ENCODE data around the gene CDH6. TPM values are rescaled to one million over a fixed set of nuclear protein-coding genes. Genes with fewer than 3 reads are reported as not detected.

The CDH6 gene
- total RNA-seq, 2 donors from 2014 or later = not detected

DNA sequence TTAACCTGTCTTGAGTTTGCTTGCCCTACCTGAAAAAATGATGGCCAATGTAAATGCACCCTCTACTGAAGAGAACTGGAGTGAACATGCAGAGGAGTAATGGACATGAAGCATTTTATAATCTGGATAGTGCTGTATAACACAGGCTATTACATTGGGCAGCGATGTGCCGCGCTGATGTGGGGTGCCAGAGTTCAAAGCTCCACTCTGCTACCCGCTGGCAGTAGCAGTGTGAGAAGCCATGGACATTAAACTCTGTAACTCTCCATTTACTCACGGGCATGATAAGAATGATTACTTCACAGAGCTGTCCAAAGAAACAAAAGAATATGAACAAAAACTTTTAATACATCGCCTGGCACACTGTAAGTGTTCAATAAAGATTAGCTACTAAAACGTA lies 7.5 kb upstream of the CDH6 start:
- peaks cover 0 to 4% of the 10 kb centered on the region in 2 donors for H3K27me3 Mint-ChIP-seq
- H3K9me3 Mint-ChIP-seq = no peaks in the 10 kb centered on the region
- H3K4me1 Mint-ChIP-seq (ENCODE audit: low read depth in 2 of 2) = no peaks in the 10 kb centered on the region
- DNase-seq (ENCODE audit: low spot score) (no peak), ATAC-seq (no peak)
- no peaks in the 10 kb centered on the region for H3K36me3 Mint-ChIP-seq
- H3K4me3 Mint-ChIP-seq = no peak overlapping the region
- no peak overlapping the region for H3K27ac Mint-ChIP-seq

DNA sequence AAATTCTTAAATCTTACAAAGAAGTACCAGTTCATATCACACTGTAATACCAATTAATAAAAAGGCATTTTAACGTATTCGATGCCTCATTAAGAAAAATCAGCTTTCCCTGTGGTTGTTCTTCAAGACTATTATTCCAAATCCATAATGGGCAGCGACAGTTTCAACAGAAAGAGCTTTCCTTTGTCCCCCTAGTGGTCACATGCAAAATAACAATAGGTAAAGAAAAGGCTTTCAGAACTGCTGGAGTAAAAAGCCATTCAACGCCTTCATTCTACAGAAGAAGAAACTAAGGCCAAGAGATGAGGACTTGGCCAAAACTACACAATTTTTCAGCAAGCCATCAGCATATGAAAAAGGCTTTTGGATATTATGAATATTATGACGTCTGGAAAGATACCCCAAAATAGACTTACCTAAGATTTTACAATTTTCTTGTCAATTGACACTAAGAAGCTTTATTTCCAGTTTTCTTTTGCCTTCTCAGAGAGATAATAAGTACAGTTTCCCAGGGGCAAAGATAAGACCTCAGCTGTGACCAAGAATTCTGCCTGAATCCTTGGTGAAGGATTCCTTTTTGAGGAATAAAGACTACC lies 6.7 kb upstream of the CDH6 start:
- no peaks in the 10 kb centered on the region for H3K27me3 Mint-ChIP-seq
- H3K4me3 Mint-ChIP-seq = no peak overlapping the region
- DNase-seq (ENCODE audit: low spot score) = no peak
- no peaks in the 10 kb centered on the region for H3K9me3 Mint-ChIP-seq
- no peaks in the 10 kb centered on the region for H3K36me3 Mint-ChIP-seq
- ATAC-seq = no peak
- no peak overlapping the region for H3K27ac Mint-ChIP-seq
- no peaks in the 10 kb centered on the region for H3K4me1 Mint-ChIP-seq (ENCODE audit: low read depth in 2 of 2)

DNA sequence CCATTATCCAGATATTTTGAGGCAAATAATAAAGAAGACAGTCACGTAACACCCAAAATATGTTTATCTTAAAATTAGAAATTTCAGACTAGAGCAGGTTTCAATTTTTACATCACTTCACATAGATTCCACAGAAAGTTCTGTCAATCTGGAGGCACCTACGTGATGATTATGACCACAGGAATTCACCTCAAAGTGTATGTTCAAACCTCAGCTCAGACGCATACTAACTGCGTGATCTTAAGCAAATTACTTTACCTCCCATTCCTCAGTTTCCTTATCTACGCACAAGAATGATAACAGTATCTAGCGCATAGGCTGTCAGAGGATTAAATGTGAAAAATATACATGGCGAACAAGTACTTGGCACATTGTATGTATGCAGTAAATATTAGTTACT lies 5.9 kb upstream of the CDH6 start:
- no peak overlapping the region for H3K4me3 Mint-ChIP-seq

DNA sequence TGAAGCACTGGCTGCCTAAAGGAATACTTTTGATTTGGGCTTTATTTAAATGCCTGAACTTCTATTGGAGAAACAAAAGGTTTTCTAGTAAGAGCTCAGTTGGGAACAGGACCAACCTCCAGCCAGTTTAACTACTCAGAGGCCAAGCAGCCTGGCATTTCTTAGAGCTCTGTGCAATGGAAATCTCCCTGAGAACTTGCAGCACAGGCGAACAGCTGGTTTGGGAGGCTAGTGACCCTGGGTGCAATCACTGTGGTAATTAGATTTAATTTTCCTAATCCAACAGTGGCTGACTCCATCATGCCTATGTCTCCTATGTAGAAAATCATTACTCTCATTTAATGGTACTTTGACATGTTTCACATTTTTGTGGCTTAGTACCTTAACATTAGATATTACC lies 1.0 kb upstream of the CDH6 start:
- Mint-ChIP-seq H3K4me1 (ENCODE audit: low read depth in 2 of 2) (peaks cover 3 to 4% of the 10 kb centered on the region in 2 donors), H3K36me3 (peaks cover 9% of the 10 kb centered on the region), H3K27me3 (peaks cover 28 to 32% of the 10 kb centered on the region in 2 donors), H3K27ac (no peak overlapping the region), H3K9me3 (peaks cover 2% of the 10 kb centered on the region), H3K4me3 (no peak overlapping the region)
- DNase-seq (ENCODE audit: low spot score) = no peak
- no peak for ATAC-seq

More for the DNA sequence above, 5.9 kb upstream of the CDH6 start:
- ATAC-seq (no peak), DNase-seq (ENCODE audit: low spot score) (no peak)
- Mint-ChIP-seq H3K9me3 (no peaks in the 10 kb centered on the region), H3K27ac (no peak overlapping the region), H3K4me1 (ENCODE audit: low read depth in 2 of 2) (no peaks in the 10 kb centered on the region), H3K27me3 (peaks cover under 1 to 5% of the 10 kb centered on the region in 2 donors), H3K36me3 (peaks cover under 1% of the 10 kb centered on the region)

DNA sequence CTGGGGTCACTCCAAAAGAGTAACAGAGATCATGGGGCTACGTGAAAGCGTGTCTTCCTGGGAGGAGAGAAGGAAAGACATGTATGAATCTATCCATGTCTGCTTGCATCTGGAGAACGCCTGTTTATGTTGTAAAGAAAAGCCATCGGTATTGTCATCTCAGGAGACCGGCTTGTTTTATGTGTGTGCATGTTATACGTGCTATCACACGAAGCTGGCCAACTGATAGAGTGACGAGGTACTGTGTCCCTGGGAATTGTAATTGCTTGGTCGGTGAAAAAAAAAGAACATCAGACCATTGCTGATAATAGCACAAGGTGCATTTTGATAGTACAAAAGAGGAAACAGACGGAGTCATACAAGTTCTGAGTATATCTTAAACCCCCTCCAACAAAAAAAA lies 370 bp upstream of the CDH6 start:
- Mint-ChIP-seq H3K9me3 (peaks cover 2% of the 10 kb centered on the region), H3K27me3 (peaks cover 30 to 32% of the 10 kb centered on the region in 2 donors), H3K27ac (no peak overlapping the region), H3K4me3 (no peak overlapping the region), H3K4me1 (ENCODE audit: low read depth in 2 of 2) (peaks cover 3 to 4% of the 10 kb centered on the region in 2 donors), H3K36me3 (peaks cover 9% of the 10 kb centered on the region)
- no peak for ATAC-seq
- no peak for DNase-seq (ENCODE audit: low spot score)

DNA sequence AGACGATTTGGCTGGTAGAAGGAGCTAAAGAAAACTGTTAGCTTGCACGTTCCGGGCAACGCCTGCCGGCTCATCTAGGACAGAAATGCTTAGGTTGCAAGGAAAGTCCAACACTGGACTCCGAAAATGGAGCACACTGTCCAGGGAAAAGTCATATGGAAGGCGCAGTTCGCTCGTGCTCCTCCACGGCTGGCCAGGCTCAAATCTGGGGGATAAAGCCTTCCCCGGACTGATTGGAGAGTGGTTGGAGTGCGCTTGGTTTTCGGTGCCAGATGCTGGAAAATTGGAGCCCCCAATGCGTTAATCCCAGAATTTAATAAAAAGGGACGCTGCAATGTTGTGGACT lies 955 bp downstream of the CDH6 start:
- peaks cover 9% of the 10 kb centered on the region for H3K36me3 Mint-ChIP-seq
- peaks cover 30 to 32% of the 10 kb centered on the region in 2 donors for H3K27me3 Mint-ChIP-seq
- H3K4me1 Mint-ChIP-seq (ENCODE audit: low read depth in 2 of 2) = peaks cover 3 to 4% of the 10 kb centered on the region in 2 donors
- ATAC-seq = no peak
- no peak for DNase-seq (ENCODE audit: low spot score)
- H3K9me3 Mint-ChIP-seq = peaks cover 2% of the 10 kb centered on the region
- H3K27ac Mint-ChIP-seq = no peak overlapping the region
- no peak overlapping the region for H3K4me3 Mint-ChIP-seq

DNA sequence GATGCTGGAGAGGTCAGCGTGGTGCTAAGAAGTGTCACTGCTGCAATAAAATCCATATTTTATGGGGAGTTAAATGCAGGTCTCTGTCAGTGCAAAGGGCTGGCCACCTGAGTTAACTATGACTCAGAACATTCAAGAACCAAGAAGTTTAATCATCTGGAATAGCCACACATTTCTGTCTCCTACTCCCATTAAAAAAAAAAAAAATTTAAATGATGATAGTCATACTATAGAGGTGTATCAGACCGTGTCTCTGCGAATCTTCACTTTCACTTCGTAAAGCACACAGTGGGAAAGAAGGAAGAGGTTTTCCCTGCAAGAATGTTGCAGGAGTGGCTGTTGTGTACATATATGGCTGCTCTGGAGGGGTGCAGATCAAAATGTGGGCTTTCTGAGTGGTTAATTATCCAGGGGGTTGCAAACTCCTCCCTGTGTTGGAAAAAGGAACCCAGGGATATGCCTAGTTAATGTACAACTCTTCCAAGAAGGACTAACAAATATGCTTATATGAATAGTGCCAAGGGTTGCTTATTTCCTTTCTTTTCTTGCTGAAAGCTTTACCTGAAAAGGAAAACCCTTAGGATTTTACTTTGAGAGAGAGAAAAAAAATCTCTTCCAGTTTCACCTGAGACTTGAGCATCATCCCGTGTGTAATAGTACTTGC lies 1.5 kb downstream of the CDH6 start:
- peaks cover 2% of the 10 kb centered on the region for H3K9me3 Mint-ChIP-seq
- H3K36me3 Mint-ChIP-seq = peaks cover 9% of the 10 kb centered on the region
- DNase-seq (ENCODE audit: low spot score) (no peak), ATAC-seq (no peak)
- no peak overlapping the region for H3K4me3 Mint-ChIP-seq
- H3K27ac Mint-ChIP-seq = no peak overlapping the region
- peaks cover 3 to 4% of the 10 kb centered on the region in 2 donors for H3K4me1 Mint-ChIP-seq (ENCODE audit: low read depth in 2 of 2)
- H3K27me3 Mint-ChIP-seq = peaks cover 30 to 32% of the 10 kb centered on the region in 2 donors

DNA sequence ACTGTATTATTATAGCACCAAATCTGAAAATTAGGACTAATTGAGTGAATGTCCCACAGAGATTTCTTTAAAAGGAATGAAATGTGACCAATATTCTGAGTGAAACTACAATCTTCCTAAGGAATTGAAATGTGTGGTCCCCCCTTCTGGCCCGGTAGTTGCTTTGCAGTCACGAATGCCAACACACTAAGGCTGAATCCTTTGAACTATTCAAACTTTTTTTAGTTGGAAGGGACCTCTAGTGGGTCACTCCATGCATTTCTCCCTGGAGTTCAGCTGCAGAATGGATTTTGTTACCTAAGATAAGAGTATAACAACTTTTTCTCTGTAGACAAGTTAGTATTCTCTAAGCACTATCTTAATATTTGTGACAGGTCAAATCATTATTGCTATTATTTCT lies 2.8 kb downstream of the CDH6 start:
- H3K27me3 Mint-ChIP-seq = peaks cover 30 to 32% of the 10 kb centered on the region in 2 donors
- no peak overlapping the region for H3K27ac Mint-ChIP-seq
- peaks cover 2% of the 10 kb centered on the region for H3K9me3 Mint-ChIP-seq

DNA sequence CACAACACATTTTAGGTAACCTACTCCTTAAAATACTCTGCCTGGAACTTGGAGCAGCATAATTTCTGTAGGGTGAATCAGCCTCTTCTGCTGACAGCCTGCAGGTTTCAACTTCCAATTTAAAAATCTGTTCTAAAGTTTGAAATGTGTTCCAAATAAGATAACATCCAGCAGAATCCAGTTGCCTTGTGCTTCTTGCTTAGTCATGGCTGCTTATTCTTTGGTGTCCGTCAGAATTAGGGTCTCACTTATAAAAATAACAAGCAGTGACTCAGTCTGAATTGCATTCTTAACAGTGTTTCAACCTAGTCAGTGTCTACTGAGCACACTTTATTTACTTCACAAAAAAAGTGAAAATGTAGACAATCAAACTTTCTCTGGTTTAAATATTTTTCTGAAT lies 3.7 kb downstream of the CDH6 start:
- H3K27ac Mint-ChIP-seq = no peak overlapping the region
- ATAC-seq = no peak
- H3K9me3 Mint-ChIP-seq = peaks cover 2% of the 10 kb centered on the region
- peaks cover 30 to 31% of the 10 kb centered on the region in 2 donors for H3K27me3 Mint-ChIP-seq
- no peak for DNase-seq (ENCODE audit: low spot score)
- peaks cover 3 to 4% of the 10 kb centered on the region in 2 donors for H3K4me1 Mint-ChIP-seq (ENCODE audit: low read depth in 2 of 2)
- H3K36me3 Mint-ChIP-seq = peaks cover 9% of the 10 kb centered on the region
- no peak overlapping the region for H3K4me3 Mint-ChIP-seq

More for the DNA sequence above, 2.8 kb downstream of the CDH6 start:
- Mint-ChIP-seq H3K4me1 (ENCODE audit: low read depth in 2 of 2) (peaks cover 3 to 4% of the 10 kb centered on the region in 2 donors), H3K4me3 (no peak overlapping the region), H3K36me3 (peaks cover 9% of the 10 kb centered on the region)
- no peak for DNase-seq (ENCODE audit: low spot score)
- no peak for ATAC-seq

DNA sequence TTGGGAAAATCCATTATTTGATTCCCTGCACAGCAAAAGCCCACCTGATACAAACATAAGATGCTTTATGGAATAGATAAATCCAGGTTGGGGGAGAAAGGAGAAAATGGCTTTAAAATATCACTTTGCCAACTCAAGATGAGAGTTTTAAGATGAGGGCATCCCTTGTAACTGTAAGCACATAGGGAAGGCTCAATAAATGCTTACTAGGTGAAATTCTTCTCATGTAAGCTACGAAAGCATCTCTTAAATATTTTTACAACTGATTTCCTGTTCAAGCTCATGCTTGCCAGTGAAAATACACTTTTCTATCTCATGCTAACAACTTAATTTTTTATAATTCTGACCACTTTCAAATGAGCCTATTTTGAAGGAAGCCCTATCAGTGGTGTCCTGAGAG lies 11.5 kb downstream of the CDH6 start:
- Mint-ChIP-seq H3K36me3 (no peaks in the 10 kb centered on the region), H3K4me1 (ENCODE audit: low read depth in 2 of 2) (no peaks in the 10 kb centered on the region), H3K4me3 (no peak overlapping the region), H3K27me3 (no peaks in the 10 kb centered on the region), H3K9me3 (peaks cover 3% of the 10 kb centered on the region), H3K27ac (no peak overlapping the region)
- DNase-seq (ENCODE audit: low spot score) (no peak), ATAC-seq (no peak)

DNA sequence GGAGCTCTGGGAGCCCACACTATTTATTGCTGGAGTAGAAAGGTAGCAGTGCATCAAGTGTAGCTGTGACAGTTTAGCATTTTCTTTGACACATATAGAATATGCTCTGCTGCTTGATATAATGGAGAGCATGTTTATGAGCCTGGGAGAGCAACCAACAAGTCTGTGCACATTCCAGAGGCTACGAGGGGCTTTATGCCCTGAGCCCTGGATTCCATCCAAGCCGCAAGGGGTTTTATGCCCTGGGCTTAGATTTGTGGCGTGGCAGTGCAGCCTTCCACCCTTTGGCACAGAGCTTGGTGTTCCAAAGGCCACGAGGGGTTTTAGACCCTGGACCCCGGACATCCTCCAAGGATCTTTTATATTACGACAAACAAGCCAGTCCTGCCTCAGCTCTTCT lies 14.6 kb downstream of the CDH6 start:
- H3K27me3 Mint-ChIP-seq = no peaks in the 10 kb centered on the region
- ATAC-seq = no peak
- H3K4me1 Mint-ChIP-seq (ENCODE audit: low read depth in 2 of 2) = no peaks in the 10 kb centered on the region
- no peak overlapping the region for H3K27ac Mint-ChIP-seq
- peaks cover 3% of the 10 kb centered on the region for H3K9me3 Mint-ChIP-seq
- H3K4me3 Mint-ChIP-seq = no peak overlapping the region
- DNase-seq (ENCODE audit: low spot score) = no peak
- no peaks in the 10 kb centered on the region for H3K36me3 Mint-ChIP-seq

DNA sequence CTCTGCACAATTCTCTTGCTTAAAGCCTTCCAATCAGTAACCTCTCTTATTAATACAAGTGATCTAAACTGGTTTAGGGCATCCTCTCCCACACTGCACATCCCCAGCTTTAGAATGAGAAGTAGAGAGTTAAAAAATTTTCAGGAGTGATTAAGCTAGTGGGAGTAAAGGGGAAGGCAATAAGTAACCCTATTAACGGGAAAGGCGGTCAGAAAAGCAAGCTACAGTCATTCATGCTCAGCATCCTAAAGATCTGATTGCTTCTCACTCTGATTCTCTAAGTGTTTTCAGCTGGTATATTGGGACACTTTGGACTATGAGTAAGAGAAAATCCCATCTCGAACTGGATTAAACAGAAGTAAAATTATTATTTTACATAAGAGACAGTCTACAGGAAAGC lies 15.8 kb downstream of the CDH6 start:
- H3K27ac Mint-ChIP-seq = no peak overlapping the region
- ATAC-seq = no peak
- DNase-seq (ENCODE audit: low spot score) = no peak
- peaks cover 3% of the 10 kb centered on the region for H3K9me3 Mint-ChIP-seq
- no peak overlapping the region for H3K4me3 Mint-ChIP-seq
- no peaks in the 10 kb centered on the region for H3K36me3 Mint-ChIP-seq
- no peaks in the 10 kb centered on the region for H3K4me1 Mint-ChIP-seq (ENCODE audit: low read depth in 2 of 2)
- no peaks in the 10 kb centered on the region for H3K27me3 Mint-ChIP-seq

DNA sequence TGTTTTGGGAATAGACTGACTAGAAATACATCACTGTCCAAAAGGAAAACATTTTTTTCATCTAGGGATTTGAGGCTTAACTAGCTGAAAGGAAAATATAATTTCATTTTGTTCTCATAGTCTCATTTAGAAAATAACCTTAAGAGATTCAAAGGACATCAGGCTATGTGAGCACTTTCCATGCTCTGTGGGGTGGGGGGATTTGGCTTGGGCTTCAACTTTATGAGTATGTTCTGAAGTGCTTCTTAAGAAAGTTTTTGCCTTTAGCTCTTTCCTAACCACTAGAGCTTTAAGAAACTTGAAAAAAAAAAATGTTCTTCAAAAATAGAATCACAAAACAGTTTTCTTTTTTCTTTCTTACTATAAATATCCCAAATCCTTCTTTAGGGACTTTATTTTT lies 17.6 kb downstream of the CDH6 start:
- Mint-ChIP-seq H3K9me3 (no peaks in the 10 kb centered on the region), H3K36me3 (no peaks in the 10 kb centered on the region), H3K4me3 (no peak overlapping the region), H3K4me1 (ENCODE audit: low read depth in 2 of 2) (no peaks in the 10 kb centered on the region), H3K27me3 (no peaks in the 10 kb centered on the region), H3K27ac (no peak overlapping the region)
- no peak for DNase-seq (ENCODE audit: low spot score)
- no peak for ATAC-seq

DNA sequence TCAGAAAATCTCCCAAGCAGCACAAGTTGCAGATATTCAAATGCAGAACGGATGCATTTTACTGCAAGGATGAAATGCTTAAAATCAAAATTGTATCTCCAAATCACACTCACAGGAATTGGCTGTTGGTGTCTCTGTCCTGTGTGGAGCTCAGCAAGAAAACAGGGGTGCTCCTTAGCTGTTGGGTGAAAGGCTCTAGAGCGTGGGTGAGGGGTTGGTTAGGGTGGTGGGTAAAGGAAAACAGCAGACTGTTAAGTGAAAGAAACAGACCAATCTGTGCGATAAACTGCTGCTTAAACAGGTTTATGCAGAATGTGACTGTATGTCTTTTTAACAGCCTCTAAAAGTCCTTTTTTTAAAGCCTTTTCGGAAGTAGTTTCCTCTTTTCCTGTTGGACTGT lies 19.8 kb downstream of the CDH6 start:
- DNase-seq (ENCODE audit: low spot score) = no peak
- H3K4me3 Mint-ChIP-seq = no peak overlapping the region
- H3K9me3 Mint-ChIP-seq = no peaks in the 10 kb centered on the region
- H3K27me3 Mint-ChIP-seq = no peaks in the 10 kb centered on the region
- H3K4me1 Mint-ChIP-seq (ENCODE audit: low read depth in 2 of 2) = no peaks in the 10 kb centered on the region
- no peak overlapping the region for H3K27ac Mint-ChIP-seq
- H3K36me3 Mint-ChIP-seq = no peaks in the 10 kb centered on the region
- no peak for ATAC-seq

DNA sequence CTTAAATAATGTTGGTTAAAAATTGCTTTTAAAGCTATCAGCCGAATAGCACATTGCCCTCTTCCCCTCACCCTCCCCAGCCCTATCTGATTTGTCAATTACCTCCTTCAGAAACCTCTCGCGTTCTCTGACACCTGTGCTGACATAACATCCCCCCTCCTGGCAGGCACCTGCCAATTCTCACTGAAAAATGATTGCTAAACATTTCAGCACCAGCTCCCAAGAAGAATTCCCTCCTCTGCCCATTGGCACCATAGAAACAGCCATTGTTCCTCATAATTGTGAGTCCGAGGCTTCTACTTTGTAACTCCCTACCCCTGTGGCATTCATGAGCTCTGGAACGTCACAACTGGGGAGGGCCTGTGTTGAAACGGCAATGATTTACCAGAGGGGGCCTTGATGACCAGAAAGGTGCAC lies 20.2 kb downstream of the CDH6 start:
- H3K36me3 Mint-ChIP-seq = no peaks in the 10 kb centered on the region
- H3K27me3 Mint-ChIP-seq = no peaks in the 10 kb centered on the region

More for the DNA sequence above, 20.2 kb downstream of the CDH6 start:
- no peak for ATAC-seq
- Mint-ChIP-seq H3K4me3 (no peak overlapping the region), H3K9me3 (no peaks in the 10 kb centered on the region), H3K27ac (no peak overlapping the region), H3K4me1 (ENCODE audit: low read depth in 2 of 2) (no peaks in the 10 kb centered on the region)
- DNase-seq (ENCODE audit: low spot score) = no peak
